Activated CD8-positive, alpha-beta T cell treated with anti-CD3 and anti-CD28 coated beads for 36 hours (primary cell): ENCODE data around the gene COMT. TPM values are rescaled to one million over a fixed set of nuclear protein-coding genes. Genes with fewer than 3 reads are reported as not detected.

Experiments used
- ATAC-seq: fragments of 200-7000 bp; cut with Tn5 transposase; one replicate; pipeline ENCODE4 v1.10.0; 2021; ENCODE audit warnings: mild to moderate bottlenecking, moderate library complexity
- CTCF ChIA-PET: fragments of 350-600 bp; sonication (Branson Sonifier 250); formaldehyde crosslinking; loops from one replicate; lab custom pipeline; 2021; ENCODE audit warnings: antibody characterized with exemption; lab: Charles Lee
- POLR2A ChIA-PET: fragments of 350-600 bp; sonication (Branson Sonifier 250); formaldehyde crosslinking; loops from one replicate; lab custom pipeline; 2021; ENCODE audit warnings: antibody characterized with exemption; lab: Charles Lee
- DNase-seq: peaks from one replicate; pipeline ENCODE4 v3.0.0-alpha.2; 2020
- H3K27ac Mint-ChIP-seq: one replicate; pipeline ENCODE4 v1.8.0; 2021; ENCODE audit warnings: mild to moderate bottlenecking, mixed read lengths
- H3K27me3 Mint-ChIP-seq: one replicate; pipeline ENCODE4 v1.8.0; 2021; ENCODE audit warnings: mixed read lengths
- H3K36me3 Mint-ChIP-seq: one replicate; pipeline ENCODE4 v1.8.0; 2021; ENCODE audit warnings: low read depth, mixed read lengths
- H3K4me1 Mint-ChIP-seq: one replicate; pipeline ENCODE4 v1.8.0; 2021; ENCODE audit warnings: low read depth, mixed read lengths
- H3K4me3 Mint-ChIP-seq: one replicate; pipeline ENCODE4 v1.8.0; 2021; ENCODE audit warnings: mild to moderate bottlenecking, moderate library complexity, mixed read lengths
- H3K9me3 Mint-ChIP-seq: one replicate; pipeline ENCODE4 v1.8.0; 2021; ENCODE audit warnings: mixed read lengths
- intact Hi-C: fragments of 100-400 bp; cut with micrococcal nuclease; formaldehyde crosslinking; loops from one replicate; pipeline ENCODE4 v1.10.0; 2022
- total RNA-seq, 2 experiments: library from RNA; stranded (reverse); gene quantifications; one replicate each; pipeline ENCODE4 v1.2.3, GENCODE V29; 2021
- TF ChIP-seq, protein P1 (sequence below): fragments of 200-600 bp; IDR thresholded peaks from one replicate; pipeline ENCODE4 v1.8.0; 2022; ENCODE audit warnings: antibody characterized with exemption, mild to moderate bottlenecking

COMT gene
- total RNA-seq, 2 experiments from 2014 or later: 70.7 to 74.5 TPM

DNA sequence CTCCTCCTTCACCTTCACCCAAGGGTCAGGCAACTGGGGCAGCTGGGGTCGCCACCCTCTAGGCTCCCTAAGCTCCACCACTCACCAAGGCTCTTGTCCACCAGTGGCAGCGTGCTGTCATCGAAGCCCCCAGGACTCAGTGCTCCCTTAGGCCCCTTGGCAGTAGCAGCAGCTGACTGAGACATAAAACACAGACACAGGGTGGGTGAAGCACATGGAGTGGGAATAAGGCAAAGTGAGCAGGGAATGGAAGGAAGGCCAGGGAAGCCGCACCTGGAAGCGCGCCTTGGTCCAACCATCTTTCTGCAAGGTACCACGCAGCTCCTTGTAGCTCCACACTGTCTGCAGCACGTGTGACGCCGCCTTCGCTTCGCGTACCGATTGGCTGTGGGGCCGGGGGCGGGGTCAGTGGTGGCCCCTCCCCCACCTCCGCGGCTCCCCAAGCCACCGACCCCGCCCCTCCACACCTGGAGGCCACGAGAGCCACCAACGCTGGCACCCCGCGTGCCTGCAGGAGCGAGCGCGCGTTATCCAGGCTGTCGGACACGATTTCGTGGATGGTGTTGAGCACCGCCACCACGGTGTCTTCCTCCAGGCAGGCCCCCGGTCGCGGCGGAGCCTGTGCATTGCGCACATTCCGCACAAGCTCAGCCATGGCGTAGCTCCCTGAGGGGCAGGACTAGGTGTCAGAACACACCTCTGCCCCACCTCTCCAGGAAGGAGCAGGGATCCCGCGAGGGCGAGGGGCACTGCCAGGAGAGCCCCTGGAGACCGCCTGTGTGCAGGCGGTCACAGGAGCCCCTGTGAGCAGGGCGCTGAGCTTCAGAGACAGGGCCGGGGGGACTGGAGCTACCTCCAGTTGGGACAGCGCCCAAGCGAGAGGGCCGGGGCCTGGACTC, 31.3 kb downstream of the COMT start:
- no peaks in the 10 kb centered on the region for H3K9me3 Mint-ChIP-seq
- H3K27ac Mint-ChIP-seq: no peak overlapping the region
- TF ChIP-seq, protein P1, sequence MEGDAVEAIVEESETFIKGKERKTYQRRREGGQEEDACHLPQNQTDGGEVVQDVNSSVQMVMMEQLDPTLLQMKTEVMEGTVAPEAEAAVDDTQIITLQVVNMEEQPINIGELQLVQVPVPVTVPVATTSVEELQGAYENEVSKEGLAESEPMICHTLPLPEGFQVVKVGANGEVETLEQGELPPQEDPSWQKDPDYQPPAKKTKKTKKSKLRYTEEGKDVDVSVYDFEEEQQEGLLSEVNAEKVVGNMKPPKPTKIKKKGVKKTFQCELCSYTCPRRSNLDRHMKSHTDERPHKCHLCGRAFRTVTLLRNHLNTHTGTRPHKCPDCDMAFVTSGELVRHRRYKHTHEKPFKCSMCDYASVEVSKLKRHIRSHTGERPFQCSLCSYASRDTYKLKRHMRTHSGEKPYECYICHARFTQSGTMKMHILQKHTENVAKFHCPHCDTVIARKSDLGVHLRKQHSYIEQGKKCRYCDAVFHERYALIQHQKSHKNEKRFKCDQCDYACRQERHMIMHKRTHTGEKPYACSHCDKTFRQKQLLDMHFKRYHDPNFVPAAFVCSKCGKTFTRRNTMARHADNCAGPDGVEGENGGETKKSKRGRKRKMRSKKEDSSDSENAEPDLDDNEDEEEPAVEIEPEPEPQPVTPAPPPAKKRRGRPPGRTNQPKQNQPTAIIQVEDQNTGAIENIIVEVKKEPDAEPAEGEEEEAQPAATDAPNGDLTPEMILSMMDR: no peak
- ChIA-PET CTCF (interaction anchor here (1.6 to 6.7 kb wide), 2 partner anchors 9 to 41 kb away, joined by 5 to 75 read pairs; no protein-coding TSS in a partner anchor), POLR2A (interaction anchor here (1.0 to 1.4 kb wide), 2 partner anchors 15 to 47 kb away, joined by 3 read pairs; no protein-coding TSS in a partner anchor)
- DNase-seq: no peak
- intact Hi-C loops: loop anchor here (5.0 kb wide), 2 partner anchors 54 to 154 kb away; no protein-coding TSS in a partner anchor
- no peaks in the 10 kb centered on the region for H3K27me3 Mint-ChIP-seq
- ATAC-seq: no peak
- H3K4me1 Mint-ChIP-seq: peaks cover 17% of the 10 kb centered on the region
- H3K4me3 Mint-ChIP-seq: no peak overlapping the region
- no peaks in the 10 kb centered on the region for H3K36me3 Mint-ChIP-seq

DNA sequence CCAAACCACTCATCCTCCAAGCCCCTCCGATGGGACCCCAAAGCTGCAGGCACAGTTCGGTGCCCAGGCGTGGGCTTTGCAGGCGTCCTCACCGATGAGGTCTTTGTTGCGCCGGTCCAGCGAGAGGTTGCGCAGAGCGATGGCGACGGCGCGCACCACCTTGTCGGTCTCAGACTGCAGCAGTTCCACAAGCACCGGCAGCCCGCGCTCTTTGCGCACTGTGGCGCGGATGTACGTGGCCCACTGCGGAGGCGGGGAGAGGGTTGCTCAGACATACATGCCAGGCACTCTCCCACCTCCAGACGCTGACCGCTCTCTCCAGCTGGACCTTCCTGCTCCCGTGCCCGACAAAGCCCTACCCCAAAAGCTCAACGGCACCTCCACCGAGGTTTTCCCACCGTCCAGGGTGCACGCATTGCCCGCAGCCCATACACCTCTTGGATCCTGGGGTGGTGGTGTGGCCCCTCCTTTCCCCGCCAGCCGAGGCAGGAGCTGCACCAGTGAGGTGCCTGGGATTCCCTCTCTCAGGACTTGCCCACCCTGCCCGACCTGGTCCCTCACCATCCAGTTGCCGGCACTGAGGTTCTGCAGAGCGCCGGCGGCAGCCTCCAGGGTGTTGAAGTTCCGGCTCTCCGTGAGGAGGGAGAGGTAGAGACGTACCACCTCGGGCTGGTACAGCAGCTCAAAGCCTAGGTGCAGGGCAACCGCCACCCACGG, 32.1 kb downstream of the COMT start:
- Mint-ChIP-seq H3K27ac (no peak overlapping the region), H3K4me3 (no peak overlapping the region), H3K4me1 (peaks cover 17% of the 10 kb centered on the region), H3K9me3 (no peaks in the 10 kb centered on the region), H3K27me3 (no peaks in the 10 kb centered on the region), H3K36me3 (no peaks in the 10 kb centered on the region)
- POLR2A ChIA-PET: interaction anchor here (1.0 to 1.4 kb wide), 3 partner anchors 15 to 144 kb away, joined by 3 to 5 read pairs (median 3); partner anchors contain the start of gene TRMT2A
- CTCF ChIA-PET: interaction anchor here (6.7 kb wide), 1 partner anchor 40 kb away, joined by 75 read pairs; no protein-coding TSS in a partner anchor
- DNase-seq (no peak), ATAC-seq (no peak)
- TF ChIP-seq, protein P1: no peak
- intact Hi-C loops: loop anchor here (5.0 kb wide), 2 partner anchors 54 to 154 kb away; no protein-coding TSS in a partner anchor

DNA sequence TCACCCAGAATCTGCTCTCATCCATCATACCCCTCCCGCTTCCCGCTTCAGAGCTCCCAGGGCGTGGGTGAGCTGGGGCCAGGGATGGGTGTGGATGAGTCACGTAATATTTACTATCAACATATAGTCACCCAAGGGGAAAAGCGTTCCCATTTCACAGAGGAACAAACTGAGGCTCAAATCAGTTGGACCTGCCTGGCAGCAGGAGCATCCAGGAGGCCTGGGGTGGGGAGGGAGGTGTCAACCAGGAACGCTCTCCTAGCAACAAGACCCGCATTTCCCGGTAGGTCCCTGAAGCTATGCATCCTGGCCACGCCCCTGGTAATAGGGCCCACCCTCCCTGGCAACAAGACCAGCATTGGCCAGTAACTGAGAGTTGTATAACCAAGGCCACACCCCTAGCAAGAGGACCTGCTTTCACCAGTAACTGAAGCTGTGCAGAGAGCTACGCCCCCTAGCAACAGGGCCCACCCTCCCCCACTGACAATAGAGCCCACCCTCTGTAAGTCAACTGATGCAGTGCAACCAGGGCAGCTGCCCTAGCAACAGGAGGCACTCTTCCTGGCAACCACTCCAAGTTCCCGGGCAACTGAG, 32.8 kb downstream of the COMT start:
- Mint-ChIP-seq H3K9me3 (no peaks in the 10 kb centered on the region), H3K27me3 (no peaks in the 10 kb centered on the region), H3K27ac (no peak overlapping the region), H3K36me3 (no peaks in the 10 kb centered on the region), H3K4me3 (no peak overlapping the region), H3K4me1 (peaks cover 17% of the 10 kb centered on the region)
- TF ChIP-seq, protein P1: no peak
- ATAC-seq (peak; percentile 41), DNase-seq (peak; percentile 46)
- CTCF ChIA-PET: interaction anchor here (6.7 kb wide), 1 partner anchor 39 kb away, joined by 75 read pairs; no protein-coding TSS in a partner anchor
- POLR2A ChIA-PET: interaction anchor here (1.0 to 1.4 kb wide), 3 partner anchors 14 to 143 kb away, joined by 3 to 5 read pairs (median 3); partner anchors contain the start of gene TRMT2A
- intact Hi-C loops: loop anchor here (5.0 kb wide), 2 partner anchors 53 to 153 kb away; no protein-coding TSS in a partner anchor

- CTCF ChIA-PET: interaction anchor here (0.7 kb wide), 1 partner anchor 155 kb away, joined by 5 read pairs; no protein-coding TSS in a partner anchor
- POLR2A ChIA-PET: no interaction called here
- Mint-ChIP-seq H3K27me3 (no peaks in the 10 kb centered on the region), H3K4me1 (peaks cover 17% of the 10 kb centered on the region), H3K4me3 (no peak overlapping the region), H3K36me3 (no peaks in the 10 kb centered on the region), H3K9me3 (no peaks in the 10 kb centered on the region), H3K27ac (no peak overlapping the region)
- no peak for DNase-seq
- peak; percentile 19 for ATAC-seq
- TF ChIP-seq, protein P1: no peak
- intact Hi-C loops: loop anchor here (5.0 kb wide), 2 partner anchors 52 to 152 kb away; no protein-coding TSS in a partner anchor
These were observed 33.5 kb downstream of the COMT start for GRCh38 chr22:19974935-19975706.
